GM12874 (cell line): ENCODE results near the gene PTPN9.

Experiments
- CTCF ChIP-seq: IDR thresholded peaks from 2 replicates; pipeline ENCODE4 v1.5.1; 2011; ENCODE audit warnings: low read depth, mild to moderate bottlenecking, control low read depth, low read length, moderate library complexity; ENCODE audit not compliant: insufficient read depth

PTPN9 gene

GRCh38 chr15:75578948-75579920 lies at the start of gene PTPN9:
PTPN9 (minus strand) TSS chr15:75579315; CDS start chr15:75578776, 539 bp downstream.
- TF ChIP-seq CTCF, result peak; percentile 47; the same call in 1 of the 2 replicates

GRCh38 chr15:75625542-75626347 lies 46.6 kb upstream of the PTPN9 start, which contains the start of gene SNUPN:
SNUPN (minus strand) TSS chr15:75625725; CDS start chr15:75621051, 4,674 bp downstream.
- TF ChIP-seq CTCF, result no peak

- TF ChIP-seq CTCF, result no peak
These were observed 43.4 kb upstream of the PTPN9 start for GRCh38 chr15:75622505-75622904.

GRCh38 chr15:75620841-75621391 lies 41.8 kb upstream of the PTPN9 start:
- TF ChIP-seq CTCF, result no peak

GRCh38 chr15:75620058-75620820 lies 41.1 kb upstream of the PTPN9 start:
- TF ChIP-seq CTCF, result no peak

GRCh38 chr15:75616766-75617165 lies 37.7 kb upstream of the PTPN9 start:
- TF ChIP-seq CTCF, result no peak
